Measurements from ENCODE around the gene RNF224. TPM values are rescaled to one million over a fixed set of nuclear protein-coding genes. Genes with fewer than 3 reads are reported as not detected.

The RNF224 gene
- total and polyA plus RNA-seq, 2 of the 13 experiments (the other 11 are each of a cell fraction or from before 2014, with no cell fraction given) = 0.09 TPM; not detected in 1

DNA sequence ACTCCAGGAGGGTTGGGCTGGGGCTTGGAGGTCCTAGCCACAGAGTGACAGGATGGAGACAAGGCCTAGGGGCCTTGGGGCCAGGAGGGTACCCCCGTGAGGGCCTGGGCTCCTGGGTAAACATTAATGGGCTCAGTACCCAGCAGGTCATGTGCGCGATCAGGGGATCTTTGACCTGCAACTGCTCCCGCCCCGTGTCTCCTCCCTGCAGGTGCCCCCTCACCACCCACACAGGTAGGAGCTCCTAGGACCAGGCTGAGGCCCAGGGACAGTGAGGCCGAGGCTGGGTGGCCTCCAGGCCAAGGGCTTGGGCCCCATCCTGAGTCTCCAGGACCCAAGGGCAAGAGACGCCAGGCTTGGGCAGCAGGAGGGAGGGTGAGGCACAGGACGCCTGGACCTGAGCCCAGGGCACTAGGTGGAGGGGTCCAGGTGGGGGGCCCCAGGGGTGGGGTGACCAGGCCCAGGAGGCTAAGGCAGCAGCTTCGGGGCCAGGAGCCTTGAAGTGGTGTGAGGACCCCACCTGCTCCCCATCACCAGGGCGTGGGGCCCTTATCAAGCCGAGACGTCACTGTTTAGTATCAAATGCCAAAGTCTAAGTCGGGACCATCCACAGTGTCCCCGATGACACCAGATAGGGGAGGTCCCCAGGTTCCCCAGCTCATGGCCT, 3.5 kb downstream of the RNF224 start, which contains the start of gene SLC34A3 (continued):
- TF ChIP-seq RFXANK (CRISPR knock-in tag; IDR thresholded peaks at IDR 0.05) (no peak), RFXAP (CRISPR knock-in tag; IDR thresholded peaks at IDR 0.05; ENCODE audit: borderline replicate concordance) (no peak), RXRB (CRISPR knock-in tag; IDR thresholded peaks at IDR 0.05; ENCODE audit: borderline replicate concordance) (no peak), HNRNPH1 (optimal IDR thresholded peaks at IDR 0.05; ENCODE audit: low read depth, low read length) (peak; percentile 42), MXI1 (IDR thresholded peaks at IDR 0.05; ENCODE audit: borderline replicate concordance, low read depth, low read length) (no peak), DMAP1 (CRISPR knock-in tag; IDR thresholded peaks at IDR 0.05) (no peak), ZNF101 (CRISPR knock-in tag; IDR thresholded peaks at IDR 0.05; ENCODE audit: borderline replicate concordance, low read depth) (no peak), ZNF160 (CRISPR knock-in tag; IDR thresholded peaks at IDR 0.05) (no peak), MTA1 (CRISPR knock-in tag; IDR thresholded peaks at IDR 0.05; ENCODE audit: borderline replicate concordance) (0 out of 2 replicates have a peak, but pooled peaks have one; percentile 22), SNAPC2 (CRISPR knock-in tag; IDR thresholded peaks at IDR 0.05) (0 out of 2 replicates have a peak, but pooled peaks have one; percentile 45), POLR2AphosphoS2 (IDR thresholded peaks at IDR 0.05; ENCODE audit: low read depth, low read length) (no peak), POLR2A (IDR thresholded peaks at IDR 0.05; ENCODE audit: insufficient read depth in 1 of 2, low read depth in 2 of 2, low read length in 2 of 2) (no peak; a peak in 1 of 4 replicates), ZNF558 (CRISPR knock-in tag; IDR thresholded peaks at IDR 0.05; ENCODE audit: borderline replicate concordance) (0 out of 2 replicates have a peak, but pooled peaks have one; percentile 32), TMF1 (CRISPR knock-in tag; IDR thresholded peaks at IDR 0.05; ENCODE audit: low read depth) (0 out of 2 replicates have a peak, but pooled peaks have one; percentile 41), CHCHD3 (CRISPR knock-in tag; IDR thresholded peaks at IDR 0.05) (no peak), REPIN1 (CRISPR knock-in tag; IDR thresholded peaks at IDR 0.05; ENCODE audit: borderline replicate concordance, low read depth) (0 out of 2 replicates have a peak, but pooled peaks have one; percentile 42), ZNF337 (CRISPR knock-in tag; IDR thresholded peaks at IDR 0.05; ENCODE audit: borderline replicate concordance, low read depth) (no peak), ZNF720 (CRISPR knock-in tag; IDR thresholded peaks at IDR 0.05) (no peak), ZNF501 (CRISPR knock-in tag; IDR thresholded peaks at IDR 0.05) (no peak), SOX13 (IDR thresholded peaks at IDR 0.05) (no peak), SOX13 (CRISPR knock-in tag; conservative IDR thresholded peaks at IDR 0.05 in 1 of 2, IDR thresholded peaks at IDR 0.05 in 1 of 2) (no peak), PCBP1 (IDR thresholded peaks at IDR 0.05; ENCODE audit: borderline replicate concordance, low read depth, low read length) (no peak), PRMT3 (CRISPR knock-in tag; IDR thresholded peaks at IDR 0.05; ENCODE audit: borderline replicate concordance, low read depth) (no peak)
- TF ChIP-seq, protein P1, sequence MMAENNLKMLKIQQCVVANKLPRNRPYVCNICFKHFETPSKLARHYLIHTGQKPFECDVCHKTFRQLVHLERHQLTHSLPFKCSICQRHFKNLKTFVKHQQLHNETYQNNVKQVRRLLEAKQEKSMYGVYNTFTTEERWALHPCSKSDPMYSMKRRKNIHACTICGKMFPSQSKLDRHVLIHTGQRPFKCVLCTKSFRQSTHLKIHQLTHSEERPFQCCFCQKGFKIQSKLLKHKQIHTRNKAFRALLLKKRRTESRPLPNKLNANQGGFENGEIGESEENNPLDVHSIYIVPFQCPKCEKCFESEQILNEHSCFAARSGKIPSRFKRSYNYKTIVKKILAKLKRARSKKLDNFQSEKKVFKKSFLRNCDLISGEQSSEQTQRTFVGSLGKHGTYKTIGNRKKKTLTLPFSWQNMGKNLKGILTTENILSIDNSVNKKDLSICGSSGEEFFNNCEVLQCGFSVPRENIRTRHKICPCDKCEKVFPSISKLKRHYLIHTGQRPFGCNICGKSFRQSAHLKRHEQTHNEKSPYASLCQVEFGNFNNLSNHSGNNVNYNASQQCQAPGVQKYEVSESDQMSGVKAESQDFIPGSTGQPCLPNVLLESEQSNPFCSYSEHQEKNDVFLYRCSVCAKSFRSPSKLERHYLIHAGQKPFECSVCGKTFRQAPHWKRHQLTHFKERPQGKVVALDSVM (CRISPR knock-in tag; IDR thresholded peaks at IDR 0.05) = peak; percentile 74
- TF ChIP-seq, protein P2, sequence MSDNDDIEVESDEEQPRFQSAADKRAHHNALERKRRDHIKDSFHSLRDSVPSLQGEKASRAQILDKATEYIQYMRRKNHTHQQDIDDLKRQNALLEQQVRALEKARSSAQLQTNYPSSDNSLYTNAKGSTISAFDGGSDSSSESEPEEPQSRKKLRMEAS (IDR thresholded peaks at IDR 0.05) = no peak
- TF ChIP-seq, protein P3, sequence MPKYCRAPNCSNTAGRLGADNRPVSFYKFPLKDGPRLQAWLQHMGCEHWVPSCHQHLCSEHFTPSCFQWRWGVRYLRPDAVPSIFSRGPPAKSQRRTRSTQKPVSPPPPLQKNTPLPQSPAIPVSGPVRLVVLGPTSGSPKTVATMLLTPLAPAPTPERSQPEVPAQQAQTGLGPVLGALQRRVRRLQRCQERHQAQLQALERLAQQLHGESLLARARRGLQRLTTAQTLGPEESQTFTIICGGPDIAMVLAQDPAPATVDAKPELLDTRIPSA (CRISPR knock-in tag; IDR thresholded peaks at IDR 0.05; ENCODE audit: borderline replicate concordance) = no peak
- TF ChIP-seq, protein P4, sequence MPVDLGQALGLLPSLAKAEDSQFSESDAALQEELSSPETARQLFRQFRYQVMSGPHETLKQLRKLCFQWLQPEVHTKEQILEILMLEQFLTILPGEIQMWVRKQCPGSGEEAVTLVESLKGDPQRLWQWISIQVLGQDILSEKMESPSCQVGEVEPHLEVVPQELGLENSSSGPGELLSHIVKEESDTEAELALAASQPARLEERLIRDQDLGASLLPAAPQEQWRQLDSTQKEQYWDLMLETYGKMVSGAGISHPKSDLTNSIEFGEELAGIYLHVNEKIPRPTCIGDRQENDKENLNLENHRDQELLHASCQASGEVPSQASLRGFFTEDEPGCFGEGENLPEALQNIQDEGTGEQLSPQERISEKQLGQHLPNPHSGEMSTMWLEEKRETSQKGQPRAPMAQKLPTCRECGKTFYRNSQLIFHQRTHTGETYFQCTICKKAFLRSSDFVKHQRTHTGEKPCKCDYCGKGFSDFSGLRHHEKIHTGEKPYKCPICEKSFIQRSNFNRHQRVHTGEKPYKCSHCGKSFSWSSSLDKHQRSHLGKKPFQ (CRISPR knock-in tag; IDR thresholded peaks at IDR 0.05; ENCODE audit: insufficient replicate concordance) = no peak
